ENCODE results near the gene NIPSNAP2. TPM values are rescaled to one million over a fixed set of nuclear protein-coding genes. Genes with fewer than 3 reads are reported as not detected.

The NIPSNAP2 gene
- total and polyA plus RNA-seq, 2 of the 13 experiments (the other 11 are each of a cell fraction or from before 2014, with no cell fraction given) = 40.3 to 61.5 TPM

GRCh38 chr7:55951637-55952351, 12.6 kb upstream of the NIPSNAP2 start, which contains the start of gene MRPS17 (continued):
- TF ChIP-seq SNAPC4 (CRISPR knock-in tag; IDR thresholded peaks at IDR 0.05) (peak; percentile 84), ZFAT (CRISPR knock-in tag; conservative IDR thresholded peaks at IDR 0.05) (no peak), SALL1 (CRISPR knock-in tag; IDR thresholded peaks at IDR 0.05) (peak; percentile 89), NCOA1 (CRISPR knock-in tag; IDR thresholded peaks at IDR 0.05) (no peak), DR1 (CRISPR knock-in tag; IDR thresholded peaks at IDR 0.05) (peak; percentile 92), NFIC (IDR thresholded peaks at IDR 0.05; ENCODE audit: low read length) (no peak), BCL3 (CRISPR knock-in tag; IDR thresholded peaks at IDR 0.05) (peak; percentile 93), FOXP4 (CRISPR knock-in tag; IDR thresholded peaks at IDR 0.05) (peak; percentile 18; the same call in 1 of the 2 replicates), SIN3A (IDR thresholded peaks at IDR 0.05; ENCODE audit: borderline replicate concordance, low read depth, low read length) (peak; percentile 96), MXD4 (CRISPR knock-in tag; IDR thresholded peaks at IDR 0.05) (peak; percentile 93), ZNF414 (CRISPR knock-in tag; IDR thresholded peaks at IDR 0.05) (no peak; the same call in 1 of the 2 replicates), TIGD3 (CRISPR knock-in tag; IDR thresholded peaks at IDR 0.05; ENCODE audit: borderline replicate concordance) (no peak), FOSL2 (CRISPR knock-in tag; IDR thresholded peaks at IDR 0.05) (peak; percentile 50), BORCS8-MEF2B (CRISPR knock-in tag; IDR thresholded peaks at IDR 0.05) (peak; percentile 61; the same call in 1 of the 2 replicates), FOXA1 (IDR thresholded peaks at IDR 0.05) (no peak), FOXA1 (CRISPR knock-in tag; IDR thresholded peaks at IDR 0.05) (peak; percentile 26; the same call in 1 of the 2 replicates), KDM2A (CRISPR knock-in tag; IDR thresholded peaks at IDR 0.05; ENCODE audit: borderline replicate concordance, low read depth) (peak; percentile 89; the same call in 1 of the 2 replicates), ZBTB43 (CRISPR knock-in tag; conservative IDR thresholded peaks at IDR 0.05) (no peak)
